Measurements from ENCODE around the gene HIVEP1. TPM values are rescaled to one million over a fixed set of nuclear protein-coding genes. Genes with fewer than 3 reads are reported as not detected.

The HIVEP1 gene
- total and polyA plus RNA-seq, 2 of the 8 experiments (the other 6 are each of a cell fraction or from before 2014, with no cell fraction given) = 22.6 to 23.1 TPM

- Histone ChIP-seq H3K36me3 (ENCODE audit: control insufficient read depth in 2 of 4, insufficient read depth in 4 of 4, low read length in 3 of 4) (no peaks in the 10 kb centered on the region; a peak in 1 of 8 replicates), H3K27me3 (replicated peaks in 1 of 4; ENCODE audit: control insufficient read depth in 3 of 4, extremely low read depth in 1 of 4, insufficient read depth in 3 of 4, low read length in 3 of 4) (no peaks in the 10 kb centered on the region), H3K79me1 (ENCODE audit: low read depth, low read length) (peaks cover 10% of the 10 kb centered on the region; the same call in 1 of the 2 replicates), H3K9me3 (ENCODE audit: insufficient read depth in 2 of 2, low read depth in 1 of 2, low read length in 1 of 2) (no peaks in the 10 kb centered on the region), H2BK5ac (ENCODE audit: low read depth, low read length) (no peak overlapping the region), H4K5ac (ENCODE audit: insufficient read length, low read depth, low read length) (no peak overlapping the region), H3K56ac (replicated peaks; ENCODE audit: insufficient read length, low read depth, low read length) (no peak overlapping the region), H2BK120ac (replicated peaks; ENCODE audit: low read depth, low read length) (no peak overlapping the region), H3K79me2 (ENCODE audit: control insufficient read depth in 1 of 2, insufficient read depth in 2 of 2, low read length in 2 of 2) (peaks cover 13 to 93% of the 10 kb centered on the region in 2 experiments; a peak in 3 of 4 replicates), H3K4me2 (ENCODE audit: insufficient read depth in 1 of 2, low read depth in 2 of 2, low read length in 2 of 2) (no peak overlapping the region; a peak in 1 of 4 replicates), H3K27ac (ENCODE audit: low read depth, low read length) (no peak overlapping the region), H3K23ac (ENCODE audit: insufficient read length) (no peak overlapping the region), H3K4me3 (ENCODE audit: extremely low read depth in 1 of 4, insufficient read depth in 2 of 4, low read depth in 3 of 4, low read length in 4 of 4) (no peak overlapping the region), H4K8ac (ENCODE audit: extremely low read depth, insufficient read depth, low read length) (no peak overlapping the region), H2AK5ac (ENCODE audit: low read depth, low read length) (no peak overlapping the region), H3K4me1 (replicated peaks in 1 of 4; ENCODE audit: control insufficient read depth in 3 of 4, insufficient read depth in 4 of 4, low read length in 3 of 4) (peaks cover 4 to 13% (median 8%) of the 10 kb centered on the region in 4 experiments; a peak in 5 of 7 replicates), H3K4ac (replicated peaks; ENCODE audit: insufficient read length, low read depth, low read length) (no peak overlapping the region), H3K9ac (replicated peaks in 1 of 4; ENCODE audit: extremely low read depth in 1 of 4, low read depth in 3 of 4, low read length in 3 of 4) (no peak overlapping the region), H3K14ac (ENCODE audit: insufficient read length) (no peak overlapping the region), H3K18ac (ENCODE audit: extremely low read depth, low read length) (no peak overlapping the region), H4K91ac (replicated peaks; ENCODE audit: insufficient read length, low read length) (no peak overlapping the region), H3K23me2 (ENCODE audit: low read depth, low read length) (no peaks in the 10 kb centered on the region; the same call in 1 of the 2 replicates), H2AFZ (ENCODE audit: low read length) (no peak overlapping the region), H2BK20ac (ENCODE audit: low read length) (no peak overlapping the region), H4K20me1 (replicated peaks in 1 of 2; ENCODE audit: control insufficient read depth in 1 of 2, insufficient read depth in 2 of 2, low read length in 2 of 2) (peaks cover 7% of the 10 kb centered on the region in 2 experiments), H2BK12ac (ENCODE audit: low read depth, low read length) (no peak overlapping the region; the same call in 1 of the 2 replicates), H2BK15ac (ENCODE audit: low read length) (no peak overlapping the region)
- ChIA-PET CTCF (ENCODE audit: partially characterized antibody) (interaction anchor here (1.0 to 2.3 kb wide), 7 partner anchors 8 to 446 kb away, joined by 3 to 9 read pairs (median 4); no protein-coding TSS in a partner anchor), POLR2A (ENCODE audit: partially characterized antibody) (interaction anchor here (0.6 to 1.0 kb wide), 5 partner anchors 10 to 225 kb away, joined by 3 to 6 read pairs (median 3); partner anchors contain the start of gene EDN1)
- DNase-seq (ENCODE audit: low read depth in 1 of 2, low spot score in 2 of 2) (no peak), FAIRE-seq (no peak)
- 81% methylated on average over 8 of the region's 8 CpGs; no CpG with 5 or more reads in 1 of the 2 experiments for WGBS, 2 experiments (ENCODE audit: extremely low coverage in 1 of 2, insufficient coverage in 1 of 2, insufficient read length in 1 of 2, insufficient replicate concordance in 2 of 2, low coverage in 1 of 2, low lambda C conversion rate in 2 of 2, missing lambda C conversion rate in 1 of 2)
- no peak for TF ChIP-seq CHD1 (IDR thresholded peaks at IDR 0.05; ENCODE audit: low read depth, low read length)
- no peak for TF ChIP-seq SAP30 (IDR thresholded peaks at IDR 0.05; ENCODE audit: insufficient read depth, insufficient replicate concordance, low read length)
- no peak for TF ChIP-seq ATF2 (IDR thresholded peaks at IDR 0.05; ENCODE audit: low read length)
- TF ChIP-seq MAX (IDR thresholded peaks at IDR 0.05) = no peak
- no peak for TF ChIP-seq RFX5 (IDR thresholded peaks at IDR 0.05; ENCODE audit: borderline replicate concordance, low read depth, low read length)
- no peak for TF ChIP-seq YY1 (IDR thresholded peaks at IDR 0.05; ENCODE audit: low read depth, low read length)
- no peak for TF ChIP-seq RBBP5 (IDR thresholded peaks at IDR 0.05; ENCODE audit: borderline replicate concordance, low read depth, low read length)
- TF ChIP-seq RAD21 (IDR thresholded peaks at IDR 0.05 in 1 of 2, conservative IDR thresholded peaks at IDR 0.05 in 1 of 2; ENCODE audit: low read depth in 2 of 2, low read length in 2 of 2) = no peak
Observed at GRCh38 chr6:12065321-12066140, 53.4 kb downstream of the HIVEP1 start.
